ENCODE measurements around the gene PROS1. TPM values are rescaled to one million over a fixed set of nuclear protein-coding genes. Genes with fewer than 3 reads are reported as not detected.

Gene PROS1
- total and polyA plus RNA-seq, 2 donors (not counting 3 experiments of a cell fraction or from before 2014, with no cell fraction given) = 2.6 to 5.2 TPM

GRCh38 chr3:93988283-93988682 is 14.6 kb upstream of the PROS1 start:
- no peaks in the 10 kb centered on the region for H3K9me3 ChIP-seq (replicated peaks; ENCODE audit: control insufficient read depth, insufficient read depth, low read length)
- no peaks in the 10 kb centered on the region for H3K27me3 ChIP-seq (ENCODE audit: control insufficient read depth in 2 of 2, insufficient read depth in 2 of 2, low read length in 2 of 2)
- no peak for FAIRE-seq
- intact Hi-C loops (cut with micrococcal nuclease) (no loop called here), dilution Hi-C loops (cut with MboI; ENCODE audit: extremely low pct_ligation_motif_present, low sequenced_read_pairs) (no loop called here)
- no peaks in the 10 kb centered on the region for H4K20me1 ChIP-seq (replicated peaks; ENCODE audit: control insufficient read depth, extremely low read depth, insufficient read depth, low read length)
- H3K27ac ChIP-seq (ENCODE audit: insufficient read depth, low read depth, low read length) = no peak overlapping the region
- DNase-seq (ENCODE audit: low read depth, low spot score) = peak; percentile 41
- CTCF ChIA-PET = interaction anchor here (1.6 to 2.2 kb wide), 2 partner anchors 43 to 81 kb away, joined by 3 to 6 read pairs; no protein-coding TSS in a partner anchor
- BruUV-seq (replicated peaks) = no TSS peak
- no peak overlapping the region for H3K4me3 ChIP-seq (replicated peaks in 1 of 3; ENCODE audit: insufficient read depth in 1 of 3, low read depth in 1 of 3, low read length in 3 of 3)
- H2AFZ ChIP-seq (ENCODE audit: low read depth, low read length) = no peak overlapping the region
- peak overlapping the region; percentile 53 for H3K4me2 ChIP-seq (ENCODE audit: insufficient read depth, low read length)
- peaks cover 2% of the 10 kb centered on the region for H3K79me2 ChIP-seq (ENCODE audit: control insufficient read depth, insufficient read depth, low read length)
- peak overlapping the region; percentile 9 for H3K9ac ChIP-seq (replicated peaks; ENCODE audit: extremely low read depth, insufficient read depth, low read length)
- TF ChIP-seq CTCF (IDR thresholded peaks at IDR 0.05; ENCODE audit: extremely low read depth in 1 of 2, insufficient read depth in 1 of 2, low read depth in 1 of 2, low read length in 2 of 2) (no peak), MYC (IDR thresholded peaks at IDR 0.05; ENCODE audit: low read depth, low read length) (no peak), GATA2 (IDR thresholded peaks at IDR 0.05; ENCODE audit: insufficient read depth, insufficient read length, low read depth, low read length) (no peak), POLR2AphosphoS5 (IDR thresholded peaks at IDR 0.05; ENCODE audit: insufficient read depth, low read depth, low read length) (no peak), POLR2A (IDR thresholded peaks at IDR 0.05; ENCODE audit: low read depth, low read length) (no peak), JUN (IDR thresholded peaks at IDR 0.05; ENCODE audit: borderline replicate concordance, insufficient read depth, insufficient read length, low read depth) (no peak), FOS (IDR thresholded peaks at IDR 0.05; ENCODE audit: borderline replicate concordance, insufficient read depth, low read length) (no peak), EZH2 (IDR thresholded peaks at IDR 0.05; ENCODE audit: borderline replicate concordance, low read depth, low read length, severe bottlenecking) (no peak), MAX (IDR thresholded peaks at IDR 0.05; ENCODE audit: insufficient read depth, insufficient read length) (no peak)
- H3K36me3 ChIP-seq (ENCODE audit: control insufficient read depth in 2 of 2, extremely low read depth in 1 of 2, insufficient read depth in 2 of 2, low read length in 2 of 2) = no peaks in the 10 kb centered on the region
- H3K9me1 ChIP-seq (replicated peaks; ENCODE audit: control insufficient read depth, extremely low read depth, insufficient read depth, low read length) = no peaks in the 10 kb centered on the region
- H3K4me1 ChIP-seq (ENCODE audit: control insufficient read depth, extremely low read depth, insufficient read depth, low read length) = peaks cover 9% of the 10 kb centered on the region
- POLR2A ChIA-PET = no interaction called here
